Panc1 (cell line): Measurements from ENCODE around the gene POU2F1. TPM values are rescaled to one million over a fixed set of nuclear protein-coding genes. Genes with fewer than 3 reads are reported as not detected.

ENCODE experiments used
- ATAC-seq: fragments of 200-7000 bp; cut with Tn5 transposase; 2 replicates; pipeline ENCODE4 v1.9.1; 2020; ENCODE audit warnings: mild to moderate bottlenecking, moderate library complexity
- BruUV-seq: library from RNA; stranded (reverse); fragments of 400-500 nt; replicated peaks from 2 replicates; lab custom pipeline; 2021; lab: Mats Ljungman, UMichigan
- CTCF ChIA-PET: fragments of 300-600 bp; sonication (Branson Sonifier 250); formaldehyde crosslinking; loops from one replicate; lab custom pipeline; 2022; ENCODE audit warnings: antibody characterized with exemption; lab: Charles Lee
- POLR2A ChIA-PET: fragments of 300-600 bp; sonication (Branson Sonifier 250); formaldehyde crosslinking; loops from one replicate; lab custom pipeline; 2022; ENCODE audit warnings: antibody characterized with exemption; lab: Charles Lee
- DNase-seq: peaks from one replicate; pipeline ENCODE4 v3.0.0-alpha.2; 2010; ENCODE audit warnings: low read depth, low spot score
- H3K27ac ChIP-seq: 2 replicates; pipeline ENCODE4 v1.5.1; 2011; ENCODE audit warnings: mild to moderate bottlenecking, low read length, inconsistent platforms
- H3K27me3 ChIP-seq: fragments of 200-500 bp; sonication (Bioruptor generic); 2 replicates; pipeline ENCODE4 v1.6.0; 2014; ENCODE audit warnings: low read length, inconsistent platforms; ENCODE audit not compliant: control insufficient read depth, insufficient read depth
- H3K36me3 ChIP-seq: fragments of 200-500 bp; sonication (Bioruptor generic); 2 replicates; pipeline ENCODE4 v1.5.1; 2014; ENCODE audit warnings: inconsistent platforms, mild to moderate bottlenecking, low read length, moderate library complexity; ENCODE audit not compliant: control insufficient read depth, insufficient read depth
- H3K4me1 ChIP-seq: 2 replicates; pipeline ENCODE4 v1.5.1; 2011; ENCODE audit warnings: inconsistent platforms, mild to moderate bottlenecking, low read length, moderate library complexity; ENCODE audit not compliant: control insufficient read depth, insufficient read depth
- H3K4me3 ChIP-seq, 2 experiments: 2 replicates each; pipeline ENCODE4 v1.5.1; 2011 to 2012; ENCODE audit warnings: low read depth in 2 of 2, low read length in 2 of 2, mild to moderate bottlenecking in 2 of 2, inconsistent platforms in 1 of 2, moderate library complexity in 1 of 2
- H3K9me3 ChIP-seq: fragments of 200-500 bp; sonication (Bioruptor generic); 2 replicates; pipeline ENCODE4 v1.5.1; 2014; ENCODE audit warnings: low read depth, mild to moderate bottlenecking, inconsistent platforms, low read length, moderate library complexity; ENCODE audit not compliant: control insufficient read depth, insufficient read depth
- POLR2AphosphoS5 ChIP-seq: IDR thresholded peaks from 2 replicates; pipeline ENCODE4 v1.6.1; 2012; ENCODE audit warnings: mild to moderate bottlenecking, low read depth, low read length, moderate library complexity
- SIN3A ChIP-seq: IDR thresholded peaks from 2 replicates; pipeline ENCODE4 v1.6.1; 2012; ENCODE audit warnings: low read depth, mild to moderate bottlenecking, low read length, moderate library complexity, borderline replicate concordance; ENCODE audit not compliant: insufficient read depth
- TCF7L2 ChIP-seq: IDR thresholded peaks from 2 replicates; pipeline ENCODE4 v1.6.1; 2011; ENCODE audit warnings: mild to moderate bottlenecking, low read depth, low read length, inconsistent platforms
- in situ Hi-C: cut with HindIII; loops from 2 replicates; pipeline ENCODE4 v1.10.0; 2016; ENCODE audit warnings: low sequenced_read_pairs, low pct_unique_long_range_greater_than_20kb
- intact Hi-C: fragments of 100-400 bp; cut with micrococcal nuclease; formaldehyde crosslinking; loops from one replicate; pipeline ENCODE4 v1.10.0; 2022; ENCODE audit not compliant: unreplicated experiment
- total RNA-seq: library from RNA; stranded (reverse); gene quantifications from one replicate; pipeline ENCODE4 v1.2.1, GENCODE V29; 2021; ENCODE audit not compliant: unreplicated experiment
- TF ChIP-seq, protein P1 (sequence below), 2 experiments: IDR thresholded peaks; 2 replicates each; pipeline ENCODE4 v1.6.1; 2011 to 2012; ENCODE audit warnings: low read depth in 2 of 2, control low read depth in 1 of 2, low read length in 1 of 2, mild to moderate bottlenecking in 1 of 2, moderate library complexity in 1 of 2; ENCODE audit not compliant: insufficient read depth in 1 of 2
- TF ChIP-seq, protein P2 (sequence below): fragments of 450-650 bp; IDR thresholded peaks from 2 replicates; pipeline ENCODE4 v1.5.1; 2017; ENCODE audit warnings: mild to moderate bottlenecking

POU2F1 gene
- total RNA-seq, 1 experiment from 2014 or later: 17.1 TPM

DNA sequence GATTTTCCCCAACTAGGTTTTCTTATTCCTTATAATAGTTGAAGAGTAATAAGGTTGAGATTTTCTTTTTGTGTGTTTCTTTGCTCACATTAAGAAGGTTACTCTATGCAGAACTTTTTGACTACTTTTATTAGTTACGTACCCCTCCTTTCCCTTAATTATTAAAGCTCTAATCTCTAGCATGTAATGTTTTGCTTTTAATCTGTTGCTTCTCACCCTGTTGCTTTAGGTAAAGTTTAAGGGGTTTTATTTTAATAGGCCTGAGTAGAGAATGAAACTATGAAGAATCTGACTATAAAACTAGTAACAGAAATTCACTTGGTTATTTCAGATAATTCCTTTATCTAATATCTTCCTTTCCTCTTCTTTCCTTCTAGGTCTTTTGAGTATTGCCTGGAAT is 53.4 kb downstream of the POU2F1 start:
- H3K36me3 ChIP-seq: no peaks in the 10 kb centered on the region; the same call in 1 of the 2 replicates
- ChIA-PET POLR2A (no interaction called here), CTCF (interaction anchor here (1.2 kb wide), 1 partner anchor 12 kb away, joined by 3 read pairs; no protein-coding TSS in a partner anchor)
- H3K27ac ChIP-seq: no peak overlapping the region
- no peak overlapping the region for H3K4me3 ChIP-seq
- TF ChIP-seq, protein P1, sequence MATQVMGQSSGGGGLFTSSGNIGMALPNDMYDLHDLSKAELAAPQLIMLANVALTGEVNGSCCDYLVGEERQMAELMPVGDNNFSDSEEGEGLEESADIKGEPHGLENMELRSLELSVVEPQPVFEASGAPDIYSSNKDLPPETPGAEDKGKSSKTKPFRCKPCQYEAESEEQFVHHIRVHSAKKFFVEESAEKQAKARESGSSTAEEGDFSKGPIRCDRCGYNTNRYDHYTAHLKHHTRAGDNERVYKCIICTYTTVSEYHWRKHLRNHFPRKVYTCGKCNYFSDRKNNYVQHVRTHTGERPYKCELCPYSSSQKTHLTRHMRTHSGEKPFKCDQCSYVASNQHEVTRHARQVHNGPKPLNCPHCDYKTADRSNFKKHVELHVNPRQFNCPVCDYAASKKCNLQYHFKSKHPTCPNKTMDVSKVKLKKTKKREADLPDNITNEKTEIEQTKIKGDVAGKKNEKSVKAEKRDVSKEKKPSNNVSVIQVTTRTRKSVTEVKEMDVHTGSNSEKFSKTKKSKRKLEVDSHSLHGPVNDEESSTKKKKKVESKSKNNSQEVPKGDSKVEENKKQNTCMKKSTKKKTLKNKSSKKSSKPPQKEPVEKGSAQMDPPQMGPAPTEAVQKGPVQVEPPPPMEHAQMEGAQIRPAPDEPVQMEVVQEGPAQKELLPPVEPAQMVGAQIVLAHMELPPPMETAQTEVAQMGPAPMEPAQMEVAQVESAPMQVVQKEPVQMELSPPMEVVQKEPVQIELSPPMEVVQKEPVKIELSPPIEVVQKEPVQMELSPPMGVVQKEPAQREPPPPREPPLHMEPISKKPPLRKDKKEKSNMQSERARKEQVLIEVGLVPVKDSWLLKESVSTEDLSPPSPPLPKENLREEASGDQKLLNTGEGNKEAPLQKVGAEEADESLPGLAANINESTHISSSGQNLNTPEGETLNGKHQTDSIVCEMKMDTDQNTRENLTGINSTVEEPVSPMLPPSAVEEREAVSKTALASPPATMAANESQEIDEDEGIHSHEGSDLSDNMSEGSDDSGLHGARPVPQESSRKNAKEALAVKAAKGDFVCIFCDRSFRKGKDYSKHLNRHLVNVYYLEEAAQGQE (IDR thresholded peaks at IDR 0.05; ENCODE audit: insufficient read depth in 1 of 2, low read depth in 2 of 2, low read length in 1 of 2): no peak
- TF ChIP-seq SIN3A: no peak
- TF ChIP-seq, protein P2, sequence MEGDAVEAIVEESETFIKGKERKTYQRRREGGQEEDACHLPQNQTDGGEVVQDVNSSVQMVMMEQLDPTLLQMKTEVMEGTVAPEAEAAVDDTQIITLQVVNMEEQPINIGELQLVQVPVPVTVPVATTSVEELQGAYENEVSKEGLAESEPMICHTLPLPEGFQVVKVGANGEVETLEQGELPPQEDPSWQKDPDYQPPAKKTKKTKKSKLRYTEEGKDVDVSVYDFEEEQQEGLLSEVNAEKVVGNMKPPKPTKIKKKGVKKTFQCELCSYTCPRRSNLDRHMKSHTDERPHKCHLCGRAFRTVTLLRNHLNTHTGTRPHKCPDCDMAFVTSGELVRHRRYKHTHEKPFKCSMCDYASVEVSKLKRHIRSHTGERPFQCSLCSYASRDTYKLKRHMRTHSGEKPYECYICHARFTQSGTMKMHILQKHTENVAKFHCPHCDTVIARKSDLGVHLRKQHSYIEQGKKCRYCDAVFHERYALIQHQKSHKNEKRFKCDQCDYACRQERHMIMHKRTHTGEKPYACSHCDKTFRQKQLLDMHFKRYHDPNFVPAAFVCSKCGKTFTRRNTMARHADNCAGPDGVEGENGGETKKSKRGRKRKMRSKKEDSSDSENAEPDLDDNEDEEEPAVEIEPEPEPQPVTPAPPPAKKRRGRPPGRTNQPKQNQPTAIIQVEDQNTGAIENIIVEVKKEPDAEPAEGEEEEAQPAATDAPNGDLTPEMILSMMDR: no peak
- no peak for TF ChIP-seq POLR2AphosphoS5
- no peak for TF ChIP-seq TCF7L2
- DNase-seq: no peak
- H3K9me3 ChIP-seq: no peaks in the 10 kb centered on the region
- no peaks in the 10 kb centered on the region for H3K27me3 ChIP-seq
- peaks cover 12% of the 10 kb centered on the region for H3K4me1 ChIP-seq
- BruUV-seq: no TSS peak
- ATAC-seq: no peak
- in situ Hi-C loops (no loop called here), intact Hi-C loops (no loop called here)

DNA sequence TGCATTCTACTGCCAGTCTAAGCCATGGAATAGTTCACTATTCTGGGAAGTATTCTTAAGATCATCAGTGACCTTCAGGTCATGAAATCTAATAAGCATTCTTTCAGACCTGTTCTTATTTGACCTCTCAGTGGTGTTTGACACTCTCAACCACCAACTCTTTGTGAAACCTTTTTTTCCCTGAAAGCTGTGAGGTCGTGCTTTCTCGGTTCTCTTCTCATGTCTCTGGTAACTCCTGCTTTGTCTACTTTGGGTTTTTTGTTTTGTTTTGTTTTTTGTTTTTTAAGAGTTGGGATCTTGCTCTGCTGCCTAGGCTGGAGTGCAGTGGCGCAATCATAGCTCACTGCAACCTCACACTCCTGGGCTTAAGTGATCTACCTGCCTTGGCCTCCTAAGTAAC is 56.3 kb downstream of the POU2F1 start:
- DNase-seq (no peak), ATAC-seq (no peak)
- Histone ChIP-seq H3K27ac (no peak overlapping the region), H3K27me3 (no peaks in the 10 kb centered on the region), H3K4me1 (peaks cover 8% of the 10 kb centered on the region), H3K36me3 (no peaks in the 10 kb centered on the region), H3K4me3 (no peak overlapping the region), H3K9me3 (no peaks in the 10 kb centered on the region)
- CTCF ChIA-PET: no interaction called here
- intact Hi-C loops (no loop called here), in situ Hi-C loops (no loop called here)
- POLR2A ChIA-PET: no interaction called here
- BruUV-seq: no TSS peak
- TF ChIP-seq POLR2AphosphoS5 (no peak), TCF7L2 (no peak), SIN3A (no peak)
- TF ChIP-seq, protein P2: no peak
- TF ChIP-seq, protein P1 (IDR thresholded peaks at IDR 0.05; ENCODE audit: insufficient read depth in 1 of 2, low read depth in 2 of 2, low read length in 1 of 2): no peak
